Stimulated activated CD8-positive, alpha-beta memory T cell treated with anti-CD3 and anti-CD28 coated beads, Interleukin-7, amount 100 ng/mL, for 1 hour (primary cell): Measurements from ENCODE around the gene RETREG2.
"Not testable (repeated sequence)": the region's sequence is repeated elsewhere in the genome, so short reads cannot be mapped to it uniquely, and the experiment has no call there.

Experiments
- DNase-seq, 2 donors: peaks; one replicate each; pipeline ENCODE4 v3.0.0-alpha.2; 2020; ENCODE audit warnings: low read depth in 2 of 2

RETREG2 gene

DNA sequence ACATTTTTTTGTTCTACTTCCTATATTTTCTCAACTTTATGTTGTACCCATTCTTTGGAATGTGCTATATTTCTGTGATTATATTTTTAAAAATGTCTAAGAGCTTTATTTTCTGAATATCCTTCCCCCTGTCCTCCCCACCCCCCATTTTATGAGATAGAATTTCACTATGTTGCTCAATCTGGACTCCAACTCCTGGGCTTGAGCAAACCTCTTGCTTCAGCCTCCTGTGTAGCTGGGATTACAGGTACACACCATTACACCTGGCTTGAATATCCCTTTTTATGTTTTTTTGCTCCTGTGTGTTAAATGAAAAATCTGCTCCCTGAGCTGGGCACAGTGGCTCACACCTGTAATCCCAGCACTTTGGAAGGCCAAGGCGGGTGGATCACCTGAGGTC lies 19.3 kb downstream of the RETREG2 start:
- no peak for DNase-seq

GRCh38 chr2:219198974-219199373 lies 20.9 kb downstream of the RETREG2 start:
- no peak for DNase-seq

GRCh38 chr2:219199470-219200211 lies 21.6 kb downstream of the RETREG2 start:
- no peak for DNase-seq

GRCh38 chr2:219200502-219201326 lies 22.6 kb downstream of the RETREG2 start:
- DNase-seq = not testable (repeated sequence)

- not testable (repeated sequence) for DNase-seq
Observed at GRCh38 chr2:219201331-219201730, 23.3 kb downstream of the RETREG2 start.

DNA sequence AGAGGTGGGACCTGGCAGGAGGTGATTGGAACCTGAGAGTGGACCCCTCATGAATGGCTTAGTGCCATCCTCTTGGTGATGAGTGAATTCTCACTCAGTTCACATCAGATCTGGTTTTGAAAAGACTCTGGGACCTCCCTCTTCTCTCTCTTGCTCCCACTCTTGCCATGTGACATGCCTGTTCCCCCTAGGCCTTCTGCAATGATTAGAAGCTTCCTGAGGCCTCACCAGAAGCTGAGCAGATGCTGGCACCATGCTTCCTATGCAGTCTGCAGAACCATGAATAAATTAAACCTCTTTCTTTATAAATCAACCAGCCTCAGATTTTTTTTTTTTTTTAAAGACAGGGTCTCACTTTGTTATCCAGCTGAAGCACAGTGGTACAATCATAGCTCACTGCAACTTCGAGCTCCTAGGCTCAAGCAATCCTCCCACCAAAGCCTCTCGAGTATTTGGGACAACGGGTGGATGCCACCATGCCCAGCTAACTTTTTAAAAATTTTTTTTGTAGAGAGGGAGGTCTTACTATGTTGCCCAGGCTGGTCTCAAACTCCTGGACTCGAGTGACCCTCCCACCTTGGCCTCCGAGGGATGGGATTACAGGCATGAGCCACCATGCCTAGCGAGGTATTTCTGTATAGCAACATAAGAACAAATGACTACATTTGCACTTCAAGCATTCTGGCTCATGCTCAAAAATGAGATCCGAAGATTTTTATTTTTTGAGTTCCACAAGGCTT lies 26.5 kb downstream of the RETREG2 start:
- DNase-seq = no peak

GRCh38 chr2:219205165-219205538 lies 27.1 kb downstream of the RETREG2 start:
- no peak for DNase-seq

DNA sequence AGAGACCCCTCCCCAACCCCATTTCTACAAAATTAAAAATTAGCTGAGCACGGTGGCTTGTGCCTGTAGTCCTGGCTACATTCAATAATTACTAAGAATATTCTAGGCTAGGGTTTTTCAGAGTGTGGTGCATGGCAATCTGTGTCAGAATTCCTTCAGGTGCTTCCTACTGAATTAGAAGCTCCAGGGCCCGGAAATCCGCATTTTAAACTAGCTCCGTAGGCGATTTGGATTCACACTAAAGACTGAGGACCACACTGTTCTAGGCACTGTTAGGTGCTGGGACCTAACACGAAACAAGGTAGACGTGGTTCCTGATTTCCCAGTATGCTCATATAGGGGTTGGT lies 27.9 kb downstream of the RETREG2 start:
- DNase-seq = no peak

DNA sequence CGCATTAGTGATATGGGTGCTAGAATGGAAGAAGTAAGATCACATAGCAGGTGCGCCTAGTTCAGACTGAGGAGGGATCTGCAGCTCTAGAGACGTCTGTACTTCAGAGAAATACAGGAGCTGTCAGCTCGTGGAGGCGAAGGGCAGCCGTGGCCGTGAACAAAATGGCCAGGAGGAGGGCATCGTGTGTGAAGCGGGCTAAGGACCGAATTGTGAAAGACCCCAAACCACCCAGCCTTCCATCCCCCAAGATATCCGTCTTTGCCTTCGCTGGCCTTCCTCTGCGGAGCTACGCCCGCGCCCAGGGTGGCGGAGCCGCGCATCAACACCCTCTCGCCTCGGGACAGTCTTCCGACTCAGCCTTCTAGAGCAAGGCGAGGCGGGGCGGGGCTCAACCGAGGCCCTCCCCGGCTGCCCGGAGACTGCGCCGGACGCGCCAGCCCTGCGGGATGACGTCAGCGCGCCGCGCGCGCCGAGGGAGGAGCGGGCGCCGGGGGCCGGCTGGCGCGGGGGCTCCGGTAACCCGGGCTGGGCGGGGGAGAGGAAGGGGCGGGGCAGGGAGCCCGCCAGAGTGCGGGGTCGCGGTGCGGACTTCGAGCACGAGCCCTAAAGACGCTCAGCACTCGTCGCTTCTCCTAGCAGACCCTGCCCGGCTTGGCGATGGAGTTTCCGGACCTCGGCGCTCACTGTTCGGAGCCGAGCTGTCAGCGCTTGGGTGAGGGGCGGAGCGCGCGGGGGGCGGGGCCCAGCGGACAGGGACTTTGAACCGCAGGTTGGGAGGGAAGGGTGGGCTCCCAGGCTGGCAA lies 28.5 kb downstream of the RETREG2 start, which contains the start of gene ZFAND2B:
Gene ZFAND2B (plus strand): TSS at position 455 of the 806 bp plus-strand sequence. CDS start 206 bp downstream, at position 661.
- peak; percentile 91 to 92 for DNase-seq

- no peak for DNase-seq
Observed at GRCh38 chr2:219207134-219207883, 29.2 kb downstream of the RETREG2 start.

GRCh38 chr2:219207884-219208740 lies 30.0 kb downstream of the RETREG2 start:
- no peak for DNase-seq

DNA sequence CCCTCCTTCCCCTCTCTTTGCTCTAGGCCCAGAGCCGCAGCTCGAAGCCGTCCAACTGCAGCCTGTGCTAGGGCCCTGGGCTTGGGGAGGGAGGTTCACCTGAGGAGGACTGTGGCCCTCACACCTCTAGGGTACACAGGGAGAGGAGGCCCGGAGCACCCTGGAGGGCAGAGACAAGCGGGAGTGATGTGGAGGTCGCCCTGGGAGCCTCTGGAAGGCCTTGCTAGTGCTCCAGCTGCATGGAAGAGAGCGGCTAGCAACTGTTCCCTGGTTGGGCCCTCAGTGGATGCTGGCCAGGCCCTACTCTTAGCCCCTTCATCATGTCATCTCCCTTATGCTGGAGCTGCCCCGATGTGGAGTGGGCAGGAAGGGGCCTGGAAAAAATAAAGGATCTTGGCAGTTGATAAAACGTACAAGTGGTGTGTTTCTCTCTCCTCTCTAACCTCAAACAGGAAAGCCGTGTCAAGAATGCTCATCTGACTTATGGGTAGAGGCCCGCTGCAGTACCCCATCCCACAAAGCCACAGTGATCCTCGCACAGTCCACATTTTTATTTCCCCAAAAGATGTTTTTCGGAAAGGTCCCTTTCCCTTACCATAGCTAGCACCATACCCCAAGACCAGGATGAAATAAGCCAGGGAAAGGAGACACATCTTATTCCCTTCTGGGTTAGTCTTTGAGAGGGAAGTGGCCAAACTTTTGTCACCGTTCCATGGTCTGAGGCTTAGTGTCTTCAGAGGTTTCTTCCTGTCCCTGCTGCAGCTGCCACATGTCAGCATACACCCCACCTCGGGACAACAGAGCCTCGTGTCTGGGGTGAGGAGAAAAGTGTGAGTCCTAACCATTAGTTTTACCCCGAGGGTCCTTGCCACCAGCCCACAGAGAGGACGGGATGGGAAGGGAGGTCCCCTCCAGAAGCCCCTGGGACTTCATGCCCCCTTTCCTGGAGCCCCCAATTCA lies 31.4 kb downstream of the RETREG2 start:
- DNase-seq = no peak

- DNase-seq = no peak
Observed at GRCh38 chr2:219210196-219210885, 32.3 kb downstream of the RETREG2 start.

GRCh38 chr2:219210886-219211362 lies 32.8 kb downstream of the RETREG2 start:
- no peak for DNase-seq

DNA sequence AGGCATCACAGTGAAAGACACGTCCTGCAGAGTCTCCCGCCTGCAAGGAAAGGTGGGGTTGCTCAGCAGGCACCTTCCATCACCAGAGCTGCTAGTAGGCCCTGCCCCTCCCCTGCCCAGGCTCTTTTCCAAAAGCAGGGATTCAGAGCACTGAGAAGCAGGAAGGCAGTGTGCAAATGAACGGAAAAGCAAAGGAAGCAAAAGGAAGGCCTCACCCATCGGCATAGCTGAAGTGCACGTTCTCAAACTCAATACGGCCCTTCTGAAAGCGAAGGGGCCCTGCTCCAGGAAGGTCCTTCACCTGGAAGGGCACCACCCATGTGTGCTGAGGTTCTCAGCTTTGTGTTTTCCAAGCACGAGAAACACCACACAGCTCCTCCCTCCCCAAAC lies 34.9 kb downstream of the RETREG2 start:
- no peak for DNase-seq

DNA sequence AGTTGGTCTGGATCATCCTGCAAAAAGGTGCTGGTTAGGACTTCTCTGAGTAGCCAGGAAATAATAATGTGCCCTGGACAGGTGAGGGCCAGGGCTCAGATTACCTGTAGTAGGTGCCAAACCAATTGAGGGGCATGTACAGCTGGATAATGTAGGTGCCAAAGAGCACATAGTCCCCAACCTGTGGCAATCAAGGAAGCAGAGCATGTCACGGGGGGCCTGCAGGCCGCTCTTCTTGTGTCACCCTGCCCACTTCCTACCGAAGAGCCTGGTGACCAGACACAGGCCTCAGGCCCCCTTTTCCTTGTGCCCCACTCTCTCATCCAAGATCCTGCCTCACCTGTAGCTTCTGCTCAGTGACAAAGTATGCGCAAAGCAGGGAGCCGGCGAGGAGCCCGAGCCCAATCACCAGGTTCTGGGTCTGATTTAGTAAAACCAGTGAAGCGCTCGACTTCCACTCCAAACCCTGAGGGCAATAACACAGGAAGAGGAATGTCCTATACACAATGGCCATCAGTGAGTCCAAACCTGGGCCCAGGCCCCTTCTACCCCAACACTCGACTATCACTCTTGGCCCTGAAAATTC lies 35.5 kb downstream of the RETREG2 start:
- DNase-seq = no peak

GRCh38 chr2:219214141-219214540 lies 36.1 kb downstream of the RETREG2 start:
- no peak for DNase-seq

- DNase-seq = no peak
Observed at GRCh38 chr2:219214786-219215185, 36.7 kb downstream of the RETREG2 start.
